AG04450 (cell line): ENCODE measurements around the gene CCDC24. TPM values are rescaled to one million over a fixed set of nuclear protein-coding genes. Genes with fewer than 3 reads are reported as not detected.

Experiments
- CTCF ChIA-PET: fragments of 300-600, 350-600 bp; formaldehyde crosslinking; extraction: SDS; loops from one replicate; lab custom pipeline; 2022; ENCODE audit warnings: antibody characterized with exemption, inconsistent platforms; lab: Charles Lee
- POLR2A ChIA-PET: fragments of 350-600 bp; formaldehyde crosslinking; extraction: SDS; loops from one replicate; lab custom pipeline; 2021; ENCODE audit warnings: antibody characterized with exemption, inconsistent platforms; lab: Yijun Ruan, JAX
- DNase-seq: peaks from one replicate; pipeline ENCODE4 v3.0.0-alpha.2; 2011; ENCODE audit warnings: low read depth, low spot score
- H3K27ac ChIP-seq: one replicate; pipeline ENCODE4 v1.5.1; 2012; ENCODE audit warnings: low read depth, low read length, control low read depth
- H3K27me3 ChIP-seq: one replicate; pipeline ENCODE4 v1.6.0; 2012; ENCODE audit warnings: low read length; ENCODE audit not compliant: control insufficient read depth, insufficient read depth
- H3K4me3 ChIP-seq: 2 replicates; pipeline ENCODE4 v1.5.1; 2011; ENCODE audit warnings: mild to moderate bottlenecking, low read depth, low read length, control low read depth
- H3K9me3 ChIP-seq: 2 replicates; pipeline ENCODE4 v1.5.1; 2012; ENCODE audit warnings: low read length; ENCODE audit not compliant: control insufficient read depth, insufficient read depth
- CTCF ChIP-seq: IDR thresholded peaks from 2 replicates; pipeline ENCODE4 v1.5.1; 2011; ENCODE audit warnings: low read depth, low read length, control low read depth, inconsistent platforms
- polyA plus RNA-seq: library from polyadenylated mRNA; depleted of rRNA; stranded (reverse); fragments of >200 nt; gene quantifications from 2 replicates; pipeline ENCODE4 v1.2.3, GENCODE V29; 2011

The CCDC24 gene
- polyA plus RNA-seq, 1 experiment: 1.1 TPM

DNA sequence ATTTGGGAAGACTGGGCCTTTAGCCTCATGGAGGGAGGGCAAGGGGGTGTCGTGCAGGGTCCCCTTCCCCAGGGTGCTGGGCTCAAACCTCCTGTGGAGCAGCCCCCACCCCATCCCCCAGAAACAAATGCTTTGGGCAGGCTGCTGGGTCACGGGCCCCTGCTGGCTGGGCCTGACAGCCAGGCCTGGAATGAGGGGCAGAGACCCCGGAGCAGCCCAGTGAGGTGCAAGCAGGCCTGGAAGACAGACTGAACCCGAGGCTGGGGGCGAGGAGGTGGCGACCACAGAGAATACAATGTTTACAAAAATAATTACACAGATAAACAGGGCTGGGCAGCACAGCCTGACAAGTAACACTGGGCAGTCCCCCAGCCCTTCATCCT lies 5.3 kb downstream of the CCDC24 start:
- H3K27ac ChIP-seq: no peak overlapping the region
- DNase-seq: no peak
- no peaks in the 10 kb centered on the region for H3K9me3 ChIP-seq
- no peak overlapping the region for H3K4me3 ChIP-seq
- TF ChIP-seq CTCF: no peak
- H3K27me3 ChIP-seq: no peaks in the 10 kb centered on the region
- POLR2A ChIA-PET: no interaction called here
- CTCF ChIA-PET: interaction anchor here (1.8 kb wide), 1 partner anchor 51 kb away, joined by 9 read pairs; no protein-coding TSS in a partner anchor

DNA sequence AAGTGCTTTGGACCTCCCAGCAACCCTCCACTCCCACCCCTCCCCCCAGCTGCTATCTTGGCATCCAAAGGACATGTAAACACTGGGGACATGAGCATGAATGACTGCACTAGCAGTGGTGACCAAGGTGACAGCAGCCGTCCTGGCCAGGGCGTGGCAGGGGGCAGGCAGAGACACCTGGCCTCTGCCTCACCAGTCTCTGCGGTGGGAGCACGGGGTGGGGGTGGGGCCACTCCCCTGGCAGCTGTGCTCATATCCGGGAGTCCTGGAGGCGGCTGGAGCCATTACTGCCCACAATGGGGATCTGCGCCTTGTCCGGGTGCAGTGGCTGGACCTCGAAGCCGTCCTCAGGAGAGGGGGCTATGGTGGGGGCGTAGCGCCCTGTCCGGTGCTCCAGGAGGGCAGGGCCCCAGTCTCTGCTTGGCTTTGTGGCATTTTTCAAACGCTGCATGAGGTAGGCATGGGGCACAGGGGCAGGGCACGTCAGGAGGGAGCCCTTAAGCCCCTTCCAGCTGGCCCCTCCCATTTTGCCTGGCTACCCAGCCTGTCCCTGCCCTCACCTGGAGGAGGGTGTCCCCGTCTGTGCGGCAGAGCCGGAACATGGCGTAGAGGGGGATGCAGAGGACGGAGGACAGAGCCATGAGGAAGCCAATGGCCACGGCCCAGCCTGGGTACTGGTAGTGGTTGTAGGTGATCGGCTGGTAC lies 6.0 kb downstream of the CCDC24 start:
- DNase-seq: no peak
- H3K9me3 ChIP-seq: no peaks in the 10 kb centered on the region
- H3K4me3 ChIP-seq: no peak overlapping the region
- CTCF ChIA-PET: no interaction called here
- H3K27ac ChIP-seq: no peak overlapping the region
- TF ChIP-seq CTCF: no peak
- POLR2A ChIA-PET: no interaction called here
- H3K27me3 ChIP-seq: no peaks in the 10 kb centered on the region

- no peak for DNase-seq
- TF ChIP-seq CTCF: no peak
- no peak overlapping the region for H3K27ac ChIP-seq
- no peak overlapping the region for H3K4me3 ChIP-seq
- H3K9me3 ChIP-seq: no peaks in the 10 kb centered on the region
- POLR2A ChIA-PET: no interaction called here
- no peaks in the 10 kb centered on the region for H3K27me3 ChIP-seq
- CTCF ChIA-PET: no interaction called here
Measured at GRCh38 chr1:43998000-43998378, 6.6 kb downstream of the CCDC24 start.

DNA sequence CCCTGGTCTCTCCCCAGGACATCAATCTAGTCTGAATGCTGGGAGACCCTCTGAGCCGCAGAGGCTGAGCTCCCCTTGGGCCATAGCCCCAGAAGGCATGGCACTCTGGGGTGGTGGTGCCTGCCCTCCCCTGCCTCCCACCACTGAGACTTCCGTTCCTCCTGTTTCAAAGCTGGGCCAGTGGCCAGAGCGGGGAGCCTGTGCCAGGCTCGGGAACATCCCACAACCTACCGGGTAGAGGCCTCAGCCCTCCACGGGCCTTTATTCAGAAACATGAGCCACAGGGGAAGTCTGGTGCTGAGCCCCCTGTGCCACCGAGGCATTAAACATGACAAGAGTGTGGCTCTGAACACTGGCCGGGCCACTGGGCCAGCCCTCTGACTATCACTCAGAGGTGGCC lies 8.1 kb downstream of the CCDC24 start:
- DNase-seq: no peak
- H3K9me3 ChIP-seq: no peaks in the 10 kb centered on the region
- ChIA-PET CTCF (interaction anchor here (0.7 kb wide), 1 partner anchor 37 kb away, joined by 3 read pairs; no protein-coding TSS in a partner anchor), POLR2A (interaction anchor here (0.7 kb wide), 2 partner anchors 35 to 88 kb away, joined by 3 read pairs; no protein-coding TSS in a partner anchor)
- no peak for TF ChIP-seq CTCF
- no peak overlapping the region for H3K27ac ChIP-seq
- no peak overlapping the region for H3K4me3 ChIP-seq
- H3K27me3 ChIP-seq: no peaks in the 10 kb centered on the region

DNA sequence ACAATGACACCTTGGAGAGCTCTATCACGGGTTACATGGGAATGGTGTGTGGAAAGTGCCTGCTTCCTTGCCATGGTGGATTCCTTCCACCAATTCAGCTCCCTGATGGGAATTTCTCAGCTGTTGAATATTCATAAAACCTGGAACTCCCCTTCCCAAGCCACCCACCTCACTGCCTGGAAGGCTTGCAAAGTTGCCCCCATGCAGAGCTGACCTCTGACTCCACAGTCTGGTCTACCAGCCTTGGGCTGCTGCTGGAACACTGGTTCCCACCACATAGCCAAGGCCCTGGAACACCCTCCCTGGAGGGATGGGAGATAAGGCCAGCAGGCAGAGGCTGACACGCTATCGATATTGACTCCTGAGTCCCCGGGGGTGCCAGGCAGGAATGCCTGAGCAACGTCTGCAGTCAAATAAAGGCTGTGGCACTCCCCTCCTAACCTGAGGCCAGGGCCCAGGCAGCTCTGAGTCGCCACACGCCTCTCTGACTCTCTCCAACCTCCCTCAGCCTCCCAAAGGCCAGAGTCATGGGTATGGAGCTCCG lies 8.8 kb downstream of the CCDC24 start:
- Histone ChIP-seq H3K27ac (no peak overlapping the region), H3K4me3 (no peak overlapping the region), H3K27me3 (no peaks in the 10 kb centered on the region), H3K9me3 (no peaks in the 10 kb centered on the region)
- no peak for TF ChIP-seq CTCF
- ChIA-PET CTCF (interaction anchor here (0.7 to 1.4 kb wide), 3 partner anchors 10 to 36 kb away, joined by 3 read pairs; no protein-coding TSS in a partner anchor), POLR2A (no interaction called here)
- no peak for DNase-seq
